PC-3 (cell line): ENCODE results near the gene GSTM3. TPM values are rescaled to one million over a fixed set of nuclear protein-coding genes. Genes with fewer than 3 reads are reported as not detected.

ENCODE experiments used
- ATAC-seq: fragments of 200-7000 bp; cut with Tn5 transposase; 2 replicates; pipeline ENCODE4 v1.9.1; 2020; ENCODE audit warnings: mild to moderate bottlenecking, moderate library complexity
- BruUV-seq: library from RNA; stranded (reverse); fragments of 400-500 nt; replicated peaks from 2 replicates; lab custom pipeline; 2021; lab: Mats Ljungman, UMichigan
- CTCF ChIA-PET: fragments of 300-600 bp; sonication (Branson Sonifier 250); formaldehyde crosslinking; loops from one replicate; lab custom pipeline; 2022; ENCODE audit warnings: antibody characterized with exemption; lab: Charles Lee
- POLR2A ChIA-PET: fragments of 300-600 bp; sonication (Branson Sonifier 250); formaldehyde crosslinking; loops from one replicate; lab custom pipeline; 2022; ENCODE audit warnings: antibody characterized with exemption; ENCODE audit not compliant: unreplicated experiment; lab: Charles Lee
- DNase-seq: peaks from one replicate; pipeline ENCODE4 v3.0.0-alpha.2; 2015
- H2AFZ ChIP-seq: fragments of 300-600 bp; sonication (generic); 2 replicates; pipeline ENCODE4 v1.6.0; 2016; ENCODE audit warnings: antibody characterized with exemption, low read length
- H3F3A ChIP-seq: fragments of 300-600 bp; sonication (generic); one replicate; pipeline ENCODE4 v1.6.0; 2017; ENCODE audit warnings: antibody characterized with exemption, low read length, control low read depth, mild to moderate bottlenecking; ENCODE audit not compliant: unreplicated experiment
- H3K27ac ChIP-seq: fragments of 300-600 bp; sonication (generic); 2 replicates; pipeline ENCODE4 v1.5.1; 2016; ENCODE audit warnings: mild to moderate bottlenecking, low read length
- H3K27me3 ChIP-seq: fragments of 300-600 bp; sonication (generic); 2 replicates; pipeline ENCODE4 v1.6.1; 2016; ENCODE audit warnings: low read length, mixed read lengths
- H3K36me3 ChIP-seq: fragments of 300-600 bp; sonication (generic); 2 replicates; pipeline ENCODE4 v1.6.1; 2016; ENCODE audit warnings: low read depth, mixed run types, low read length, mixed read lengths
- H3K4me1 ChIP-seq: fragments of 300-600 bp; sonication (generic); 2 replicates; pipeline ENCODE4 v1.5.1; 2016; ENCODE audit warnings: low read length; ENCODE audit not compliant: insufficient read depth
- H3K4me2 ChIP-seq: fragments of 300-600 bp; sonication (generic); 2 replicates; pipeline ENCODE4 v1.6.0; 2016; ENCODE audit warnings: low read length
- H3K4me3 ChIP-seq: fragments of 300-600 bp; sonication (generic); 2 replicates; pipeline ENCODE4 v1.5.1; 2016; ENCODE audit warnings: mild to moderate bottlenecking, low read length, mixed read lengths
- H3K79me2 ChIP-seq: fragments of 300-600 bp; sonication (generic); 2 replicates; pipeline ENCODE4 v1.6.1; 2017; ENCODE audit warnings: low read length, mixed read lengths
- H3K9ac ChIP-seq: fragments of 300-600 bp; sonication (generic); 2 replicates; pipeline ENCODE4 v1.6.0; 2016; ENCODE audit warnings: mild to moderate bottlenecking, low read length
- H3K9me2 ChIP-seq: fragments of 300-600 bp; sonication (generic); replicated peaks from 2 replicates; pipeline ENCODE4 v1.6.1; 2016; ENCODE audit warnings: mixed run types, low read length, mixed read lengths
- H3K9me3 ChIP-seq: fragments of 300-600 bp; sonication (generic); 2 replicates; pipeline ENCODE4 v1.6.1; 2016; ENCODE audit warnings: low read length, mixed read lengths
- H4K20me1 ChIP-seq: fragments of 300-600 bp; sonication (generic); 2 replicates; pipeline ENCODE4 v1.6.1; 2016; ENCODE audit warnings: low read length, mixed read lengths
- EZH2 ChIP-seq: fragments of 300-600 bp; sonication (generic); IDR thresholded peaks from one replicate; pipeline ENCODE4 v1.6.1; 2017; ENCODE audit warnings: antibody characterized with exemption, mild to moderate bottlenecking, low read length; ENCODE audit not compliant: unreplicated experiment
- EZH2phosphoT487 ChIP-seq: fragments of 300-600 bp; sonication (generic); IDR thresholded peaks from 2 replicates; pipeline ENCODE4 v1.6.1; 2018; ENCODE audit warnings: mild to moderate bottlenecking, antibody characterized with exemption, low read length, borderline replicate concordance
- intact Hi-C: fragments of 100-400 bp; cut with micrococcal nuclease; formaldehyde crosslinking; loops from 2 replicates; pipeline ENCODE4 v1.9.0; 2023
- total RNA-seq: library from RNA; depleted of rRNA; stranded (reverse); fragments of >200 nt; gene quantifications from 2 replicates; pipeline ENCODE4 v1.2.3, GENCODE V29; 2014
- TF ChIP-seq, protein P1 (sequence below): fragments of 300-600 bp; sonication (generic); conservative IDR thresholded peaks from 2 replicates; pipeline ENCODE4 v1.5.1; 2017; ENCODE audit warnings: antibody characterized with exemption, low read depth, mild to moderate bottlenecking, low read length

The GSTM3 gene
- total RNA-seq, 1 experiment from 2014 or later, result 76.6 TPM

- Histone ChIP-seq H3K79me2 (no peaks in the 10 kb centered on the region), H3K27me3 (no peaks in the 10 kb centered on the region), H3F3A (no peaks in the 10 kb centered on the region), H3K4me1 (peaks cover 9% of the 10 kb centered on the region), H3K4me3 (no peak overlapping the region), H3K9ac (no peak overlapping the region), H3K27ac (no peak overlapping the region), H2AFZ (no peak overlapping the region), H3K9me2 (no peaks in the 10 kb centered on the region; the same call in 1 of the 2 replicates), H3K36me3 (no peaks in the 10 kb centered on the region), H3K4me2 (no peak overlapping the region), H3K9me3 (no peaks in the 10 kb centered on the region), H4K20me1 (no peaks in the 10 kb centered on the region)
- intact Hi-C loops, result no loop called here
- no peak for DNase-seq
- BruUV-seq, result no TSS peak
- CTCF ChIA-PET, result no interaction called here
- POLR2A ChIA-PET, result no interaction called here
- no peak for TF ChIP-seq EZH2phosphoT487
- TF ChIP-seq EZH2, result no peak
- TF ChIP-seq, protein P1, sequence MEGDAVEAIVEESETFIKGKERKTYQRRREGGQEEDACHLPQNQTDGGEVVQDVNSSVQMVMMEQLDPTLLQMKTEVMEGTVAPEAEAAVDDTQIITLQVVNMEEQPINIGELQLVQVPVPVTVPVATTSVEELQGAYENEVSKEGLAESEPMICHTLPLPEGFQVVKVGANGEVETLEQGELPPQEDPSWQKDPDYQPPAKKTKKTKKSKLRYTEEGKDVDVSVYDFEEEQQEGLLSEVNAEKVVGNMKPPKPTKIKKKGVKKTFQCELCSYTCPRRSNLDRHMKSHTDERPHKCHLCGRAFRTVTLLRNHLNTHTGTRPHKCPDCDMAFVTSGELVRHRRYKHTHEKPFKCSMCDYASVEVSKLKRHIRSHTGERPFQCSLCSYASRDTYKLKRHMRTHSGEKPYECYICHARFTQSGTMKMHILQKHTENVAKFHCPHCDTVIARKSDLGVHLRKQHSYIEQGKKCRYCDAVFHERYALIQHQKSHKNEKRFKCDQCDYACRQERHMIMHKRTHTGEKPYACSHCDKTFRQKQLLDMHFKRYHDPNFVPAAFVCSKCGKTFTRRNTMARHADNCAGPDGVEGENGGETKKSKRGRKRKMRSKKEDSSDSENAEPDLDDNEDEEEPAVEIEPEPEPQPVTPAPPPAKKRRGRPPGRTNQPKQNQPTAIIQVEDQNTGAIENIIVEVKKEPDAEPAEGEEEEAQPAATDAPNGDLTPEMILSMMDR, result no peak
- no peak for ATAC-seq
Observed at GRCh38 chr1:109721042-109721441, 19.8 kb downstream of the GSTM3 start.

GRCh38 chr1:109719337-109719837, 21.5 kb downstream of the GSTM3 start:
- Histone ChIP-seq H3K4me2 (no peak overlapping the region), H3K9me2 (no peaks in the 10 kb centered on the region; the same call in 1 of the 2 replicates), H3K9me3 (no peaks in the 10 kb centered on the region), H3K27me3 (no peaks in the 10 kb centered on the region), H4K20me1 (no peaks in the 10 kb centered on the region), H3K4me1 (peaks cover 9% of the 10 kb centered on the region), H3K9ac (no peak overlapping the region; the same call in 1 of the 2 replicates), H3K79me2 (no peaks in the 10 kb centered on the region), H2AFZ (peak overlapping the region; percentile 44; the same call in 1 of the 2 replicates), H3K4me3 (no peak overlapping the region), H3F3A (no peaks in the 10 kb centered on the region), H3K36me3 (no peaks in the 10 kb centered on the region), H3K27ac (peak overlapping the region; percentile 38)
- ATAC-seq, result peak; percentile 48; the same call in 1 of the 2 replicates
- TF ChIP-seq, protein P1, result no peak
- TF ChIP-seq EZH2phosphoT487, result no peak
- TF ChIP-seq EZH2, result no peak
- intact Hi-C loops, result no loop called here
- ChIA-PET POLR2A (no interaction called here), CTCF (no interaction called here)
- DNase-seq, result peak; percentile 56
- BruUV-seq, result no TSS peak

- Histone ChIP-seq H3K27ac (peak overlapping the region; percentile 38; the same call in 1 of the 2 replicates), H2AFZ (no peak overlapping the region)
Observed at GRCh38 chr1:109718495-109718894, 22.3 kb downstream of the GSTM3 start.

More at GRCh38 chr1:109718495-109718894, 22.3 kb downstream of the GSTM3 start:
- peak; percentile 55; the same call in 1 of the 2 replicates for ATAC-seq
- ChIA-PET POLR2A (no interaction called here), CTCF (interaction anchor here (1.0 kb wide), 2 partner anchors 78 to 172 kb away, joined by 3 to 4 read pairs; no protein-coding TSS in a partner anchor)
- Histone ChIP-seq H3K4me1 (peaks cover 9% of the 10 kb centered on the region), H3K9ac (no peak overlapping the region), H3K4me2 (no peak overlapping the region), H3K4me3 (no peak overlapping the region), H3K9me2 (no peaks in the 10 kb centered on the region; the same call in 1 of the 2 replicates), H3K27me3 (no peaks in the 10 kb centered on the region), H3F3A (no peaks in the 10 kb centered on the region), H3K36me3 (no peaks in the 10 kb centered on the region), H4K20me1 (no peaks in the 10 kb centered on the region), H3K79me2 (no peaks in the 10 kb centered on the region), H3K9me3 (no peaks in the 10 kb centered on the region)
- TF ChIP-seq EZH2phosphoT487 (no peak), EZH2 (no peak)
- TF ChIP-seq, protein P1, result peak; percentile 28; the same call in 1 of the 2 replicates
- DNase-seq, result peak; percentile 24
- no TSS peak for BruUV-seq
- intact Hi-C loops, result loop anchor here (1.0 kb wide), 1 partner anchor 55 kb away; no protein-coding TSS in a partner anchor
